HepG2 (cell line): Measurements from ENCODE around the gene TLE1. TPM values are rescaled to one million over a fixed set of nuclear protein-coding genes. Genes with fewer than 3 reads are reported as not detected.

ENCODE experiments used
- AGO1 ChIP-seq: fragments of 200-400 bp; formaldehyde crosslinking; IDR thresholded peaks from 2 replicates; pipeline ENCODE4 v1.6.1; 2017; ENCODE audit warnings: mild to moderate bottlenecking, low read depth, low read length, moderate library complexity; ENCODE audit not compliant: poor library complexity, severe bottlenecking
- HDAC1 ChIP-seq: sonication (generic); formaldehyde crosslinking; IDR thresholded peaks from 2 replicates; pipeline ENCODE4 v1.5.1; 2020; ENCODE audit warnings: mild to moderate bottlenecking, missing genetic modification reagents
- IKZF1 ChIP-seq: fragments of 450-650 bp; IDR thresholded peaks from 2 replicates; pipeline ENCODE4 v1.7.1; 2016
- KLF6 ChIP-seq: IDR thresholded peaks from 2 replicates; pipeline ENCODE4 v1.8.0; 2016; ENCODE audit warnings: missing biosample characterization, missing genetic modification reagents
- NFRKB ChIP-seq: fragments of 450-650 bp; IDR thresholded peaks from 2 replicates; pipeline ENCODE4 v1.6.1; 2017
- RARA ChIP-seq: IDR thresholded peaks from 2 replicates; pipeline ENCODE4 v1.6.1; 2016; ENCODE audit warnings: missing genetic modification reagents, missing compliant biosample characterization
- TCF7 ChIP-seq: sonication (generic); IDR thresholded peaks from 2 replicates; pipeline ENCODE4 v1.6.1; 2016; ENCODE audit warnings: antibody characterized with exemption, low read depth
- THAP11 ChIP-seq: IDR thresholded peaks from 2 replicates; pipeline ENCODE4 v1.6.1; 2016; ENCODE audit warnings: missing biosample characterization, missing genetic modification reagents
- ZMYM3 ChIP-seq: sonication (generic); formaldehyde crosslinking; IDR thresholded peaks from 2 replicates; pipeline ENCODE4 v1.5.1; 2020; ENCODE audit warnings: mild to moderate bottlenecking, missing genetic modification reagents
- ZNF124 ChIP-seq: sonication (generic); formaldehyde crosslinking; IDR thresholded peaks from 2 replicates; pipeline ENCODE4 v1.4.0; 2020; ENCODE audit warnings: missing genetic modification reagents
- ZNF251 ChIP-seq: sonication (generic); formaldehyde crosslinking; IDR thresholded peaks from 2 replicates; pipeline ENCODE4 v1.9.0; 2021; ENCODE audit warnings: mild to moderate bottlenecking, missing genetic modification reagents
- ZNF282 ChIP-seq: fragments of 450-650 bp; IDR thresholded peaks from 2 replicates; pipeline ENCODE4 v1.6.1; 2018; ENCODE audit not compliant: partially characterized antibody
- ZNF501 ChIP-seq: sonication (generic); formaldehyde crosslinking; IDR thresholded peaks from 2 replicates; pipeline ENCODE4 v1.5.1; 2020; ENCODE audit warnings: mild to moderate bottlenecking, moderate library complexity, missing genetic modification reagents
- ZNF724P ChIP-seq: sonication (generic); formaldehyde crosslinking; IDR thresholded peaks from 2 replicates; pipeline ENCODE4 v1.8.0; 2022; ENCODE audit warnings: missing genetic modification reagents, borderline replicate concordance
- ZSCAN12 ChIP-seq: sonication (generic); formaldehyde crosslinking; IDR thresholded peaks from 2 replicates; pipeline ENCODE4 v1.9.0; 2021; ENCODE audit warnings: mild to moderate bottlenecking, missing genetic modification reagents
- ZSCAN9 ChIP-seq: IDR thresholded peaks from 2 replicates; pipeline ENCODE4 v1.6.1; 2016; ENCODE audit warnings: borderline replicate concordance
- polyA plus RNA-seq, 8 experiments: library from polyadenylated mRNA; depleted of rRNA in 3 of 8; stranded (reverse) in 7 of 8; unstranded in 1 of 8; fragments of >200 nt; fragmentation: Illumina TruSeq in 4 of 8; extraction: Trizol in 4 of 8; gene quantifications; 2 replicates each; pipeline versions ENCODE4 v1.2.1 to v1.2.3, GENCODE V29; 2011 to 2016; ENCODE audit warnings: low read depth in 4 of 8, missing spikeins in 1 of 8, mixed read lengths in 1 of 8; ENCODE audit not compliant: insufficient read depth in 1 of 8
- total RNA-seq, 5 experiments: library from RNA; depleted of rRNA; stranded (reverse); fragments of >200 nt; fragmentation: Illumina TruSeq; extraction: Trizol; gene quantifications; 2 replicates each; pipeline ENCODE4 v1.2.3, GENCODE V29; 2016; ENCODE audit warnings: low read depth in 1 of 5
- TF ChIP-seq, protein P1 (sequence below): sonication (generic); formaldehyde crosslinking; IDR thresholded peaks from one replicate; pipeline ENCODE4 v1.5.1; 2020; ENCODE audit warnings: mild to moderate bottlenecking, missing genetic modification reagents; ENCODE audit errors: not compliant biosample characterization
- TF ChIP-seq, protein P2 (sequence below): IDR thresholded peaks from 2 replicates; pipeline ENCODE4 v1.6.1; 2016; ENCODE audit warnings: low read depth
- TF ChIP-seq, protein P3 (sequence below): sonication (generic); formaldehyde crosslinking; IDR thresholded peaks from 2 replicates; pipeline ENCODE4 v1.4.0; 2020; ENCODE audit warnings: missing genetic modification reagents, mild to moderate bottlenecking, borderline replicate concordance
- TF ChIP-seq, protein P4 (sequence below): IDR thresholded peaks from 2 replicates; pipeline ENCODE4 v1.6.1; 2012; ENCODE audit warnings: inconsistent platforms

The TLE1 gene
- total and polyA plus RNA-seq, 2 of the 13 experiments (the other 11 are each of a cell fraction or from before 2014, with no cell fraction given): 35.9 to 109 TPM

DNA sequence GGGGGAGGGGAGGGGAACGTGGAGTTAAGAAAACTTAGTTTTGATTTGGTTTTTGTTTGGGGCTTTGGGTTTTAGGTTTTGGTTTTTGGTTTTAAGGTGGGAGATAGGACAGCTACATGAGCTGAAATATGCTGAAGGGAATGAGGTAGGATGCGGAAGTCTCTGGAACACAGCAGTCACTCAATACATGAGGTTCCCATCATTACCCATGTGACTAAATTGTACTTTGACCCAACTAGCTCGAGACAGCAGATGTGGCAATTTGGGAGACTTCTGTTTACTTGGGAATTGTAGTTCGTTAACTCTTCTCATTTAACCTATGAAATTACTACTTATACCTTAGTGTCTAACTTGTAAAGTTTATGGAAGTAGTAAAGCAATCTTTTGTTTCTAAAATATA lies 124.2 kb downstream of the TLE1 start (continued):
- TF ChIP-seq RARA: 0 out of 2 replicates have a peak, but pooled peaks have one; percentile 16
- no peak for TF ChIP-seq KLF6 (CRISPR knock-in tag)
- TF ChIP-seq ZSCAN12: no peak
- TF ChIP-seq ZNF501 (CRISPR knock-in tag): no peak
- TF ChIP-seq ZSCAN9 (CRISPR knock-in tag): 0 out of 2 replicates have a peak, but pooled peaks have one; percentile 39
- TF ChIP-seq AGO1: no peak
- no peak for TF ChIP-seq NFRKB
- TF ChIP-seq, protein P1, sequence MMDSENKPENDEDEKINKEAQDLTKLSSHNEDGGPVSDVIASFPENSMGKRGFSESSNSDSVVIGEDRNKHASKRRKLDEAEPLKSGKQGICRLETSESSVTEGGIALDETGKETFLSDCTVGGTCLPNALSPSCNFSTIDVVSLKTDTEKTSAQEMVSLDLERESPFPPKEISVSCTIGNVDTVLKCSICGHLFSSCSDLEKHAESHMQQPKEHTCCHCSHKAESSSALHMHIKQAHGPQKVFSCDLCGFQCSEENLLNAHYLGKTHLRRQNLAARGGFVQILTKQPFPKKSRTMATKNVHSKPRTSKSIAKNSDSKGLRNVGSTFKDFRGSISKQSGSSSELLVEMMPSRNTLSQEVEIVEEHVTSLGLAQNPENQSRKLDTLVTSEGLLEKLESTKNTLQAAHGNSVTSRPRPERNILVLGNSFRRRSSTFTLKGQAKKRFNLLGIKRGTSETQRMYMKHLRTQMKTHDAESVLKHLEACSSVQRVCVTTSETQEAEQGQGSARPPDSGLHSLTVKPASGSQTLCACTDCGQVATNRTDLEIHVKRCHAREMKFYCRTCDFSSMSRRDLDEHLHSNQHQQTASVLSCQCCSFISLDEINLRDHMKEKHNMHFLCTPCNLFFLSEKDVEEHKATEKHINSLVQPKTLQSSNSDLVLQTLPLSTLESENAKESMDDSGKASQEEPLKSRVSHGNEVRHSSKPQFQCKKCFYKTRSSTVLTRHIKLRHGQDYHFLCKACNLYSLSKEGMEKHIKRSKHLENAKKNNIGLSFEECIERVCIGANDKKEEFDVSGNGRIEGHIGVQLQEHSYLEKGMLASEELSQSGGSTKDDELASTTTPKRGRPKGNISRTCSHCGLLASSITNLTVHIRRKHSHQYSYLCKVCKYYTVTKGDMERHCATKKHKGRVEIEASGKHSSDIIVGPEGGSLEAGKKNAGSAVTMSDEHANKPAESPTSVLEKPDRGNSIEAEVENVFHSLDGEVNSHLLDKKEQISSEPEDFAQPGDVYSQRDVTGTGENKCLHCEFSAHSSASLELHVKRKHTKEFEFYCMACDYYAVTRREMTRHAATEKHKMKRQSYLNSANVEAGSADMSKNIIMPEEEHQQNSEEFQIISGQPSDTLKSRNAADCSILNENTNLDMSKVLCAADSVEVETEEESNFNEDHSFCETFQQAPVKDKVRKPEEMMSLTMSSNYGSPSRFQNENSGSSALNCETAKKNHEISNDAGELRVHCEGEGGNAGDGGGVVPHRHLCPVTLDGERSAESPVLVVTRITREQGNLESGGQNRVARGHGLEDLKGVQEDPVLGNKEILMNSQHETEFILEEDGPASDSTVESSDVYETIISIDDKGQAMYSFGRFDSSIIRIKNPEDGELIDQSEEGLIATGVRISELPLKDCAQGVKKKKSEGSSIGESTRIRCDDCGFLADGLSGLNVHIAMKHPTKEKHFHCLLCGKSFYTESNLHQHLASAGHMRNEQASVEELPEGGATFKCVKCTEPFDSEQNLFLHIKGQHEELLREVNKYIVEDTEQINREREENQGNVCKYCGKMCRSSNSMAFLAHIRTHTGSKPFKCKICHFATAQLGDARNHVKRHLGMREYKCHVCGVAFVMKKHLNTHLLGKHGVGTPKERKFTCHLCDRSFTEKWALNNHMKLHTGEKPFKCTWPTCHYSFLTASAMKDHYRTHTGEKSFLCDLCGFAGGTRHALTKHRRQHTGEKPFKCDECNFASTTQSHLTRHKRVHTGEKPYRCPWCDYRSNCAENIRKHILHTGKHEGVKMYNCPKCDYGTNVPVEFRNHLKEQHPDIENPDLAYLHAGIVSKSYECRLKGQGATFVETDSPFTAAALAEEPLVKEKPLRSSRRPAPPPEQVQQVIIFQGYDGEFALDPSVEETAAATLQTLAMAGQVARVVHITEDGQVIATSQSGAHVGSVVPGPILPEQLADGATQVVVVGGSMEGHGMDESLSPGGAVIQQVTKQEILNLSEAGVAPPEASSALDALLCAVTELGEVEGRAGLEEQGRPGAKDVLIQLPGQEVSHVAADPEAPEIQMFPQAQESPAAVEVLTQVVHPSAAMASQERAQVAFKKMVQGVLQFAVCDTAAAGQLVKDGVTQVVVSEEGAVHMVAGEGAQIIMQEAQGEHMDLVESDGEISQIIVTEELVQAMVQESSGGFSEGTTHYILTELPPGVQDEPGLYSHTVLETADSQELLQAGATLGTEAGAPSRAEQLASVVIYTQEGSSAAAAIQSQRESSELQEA (CRISPR knock-in tag): no peak
- TF ChIP-seq, protein P2, sequence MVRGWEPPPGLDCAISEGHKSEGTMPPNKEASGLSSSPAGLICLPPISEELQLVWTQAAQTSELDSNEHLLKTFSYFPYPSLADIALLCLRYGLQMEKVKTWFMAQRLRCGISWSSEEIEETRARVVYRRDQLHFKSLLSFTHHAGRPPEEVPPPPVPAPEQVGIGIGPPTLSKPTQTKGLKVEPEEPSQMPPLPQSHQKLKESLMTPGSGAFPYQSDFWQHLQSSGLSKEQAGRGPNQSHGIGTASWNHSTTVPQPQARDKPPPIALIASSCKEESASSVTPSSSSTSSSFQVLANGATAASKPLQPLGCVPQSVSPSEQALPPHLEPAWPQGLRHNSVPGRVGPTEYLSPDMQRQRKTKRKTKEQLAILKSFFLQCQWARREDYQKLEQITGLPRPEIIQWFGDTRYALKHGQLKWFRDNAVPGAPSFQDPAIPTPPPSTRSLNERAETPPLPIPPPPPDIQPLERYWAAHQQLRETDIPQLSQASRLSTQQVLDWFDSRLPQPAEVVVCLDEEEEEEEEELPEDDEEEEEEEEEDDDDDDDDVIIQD: peak; percentile 73; the same call in 1 of the 2 replicates
- no peak for TF ChIP-seq ZNF124 (CRISPR knock-in tag)
- TF ChIP-seq THAP11 (CRISPR knock-in tag): peak; percentile 74
- no peak for TF ChIP-seq ZNF724P (CRISPR knock-in tag)
- TF ChIP-seq, protein P3, sequence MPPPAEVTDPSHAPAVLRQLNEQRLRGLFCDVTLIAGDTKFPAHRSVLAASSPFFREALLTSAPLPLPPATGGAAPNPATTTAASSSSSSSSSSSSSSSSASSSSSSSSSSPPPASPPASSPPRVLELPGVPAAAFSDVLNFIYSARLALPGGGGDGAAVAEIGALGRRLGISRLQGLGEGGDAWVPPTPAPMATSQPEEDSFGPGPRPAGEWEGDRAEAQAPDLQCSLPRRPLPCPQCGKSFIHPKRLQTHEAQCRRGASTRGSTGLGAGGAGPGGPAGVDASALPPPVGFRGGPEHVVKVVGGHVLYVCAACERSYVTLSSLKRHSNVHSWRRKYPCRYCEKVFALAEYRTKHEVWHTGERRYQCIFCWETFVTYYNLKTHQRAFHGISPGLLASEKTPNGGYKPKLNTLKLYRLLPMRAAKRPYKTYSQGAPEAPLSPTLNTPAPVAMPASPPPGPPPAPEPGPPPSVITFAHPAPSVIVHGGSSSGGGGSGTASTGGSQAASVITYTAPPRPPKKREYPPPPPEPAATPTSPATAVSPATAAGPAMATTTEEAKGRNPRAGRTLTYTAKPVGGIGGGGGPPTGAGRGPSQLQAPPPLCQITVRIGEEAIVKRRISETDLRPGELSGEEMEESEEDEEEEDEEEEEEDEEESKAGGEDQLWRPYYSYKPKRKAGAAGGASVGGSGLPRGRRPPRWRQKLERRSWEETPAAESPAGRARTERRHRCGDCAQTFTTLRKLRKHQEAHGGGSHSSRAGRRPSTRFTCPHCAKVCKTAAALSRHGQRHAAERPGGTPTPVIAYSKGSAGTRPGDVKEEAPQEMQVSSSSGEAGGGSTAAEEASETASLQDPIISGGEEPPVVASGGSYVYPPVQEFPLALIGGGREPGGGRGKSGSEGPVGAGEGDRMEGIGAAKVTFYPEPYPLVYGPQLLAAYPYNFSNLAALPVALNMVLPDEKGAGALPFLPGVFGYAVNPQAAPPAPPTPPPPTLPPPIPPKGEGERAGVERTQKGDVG (CRISPR knock-in tag): no peak
- TF ChIP-seq IKZF1: no peak
- TF ChIP-seq ZNF282: no peak
- TF ChIP-seq ZMYM3 (CRISPR knock-in tag): no peak
- TF ChIP-seq, protein P4, sequence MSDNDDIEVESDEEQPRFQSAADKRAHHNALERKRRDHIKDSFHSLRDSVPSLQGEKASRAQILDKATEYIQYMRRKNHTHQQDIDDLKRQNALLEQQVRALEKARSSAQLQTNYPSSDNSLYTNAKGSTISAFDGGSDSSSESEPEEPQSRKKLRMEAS: peak; percentile 61; the same call in 1 of the 2 replicates
- TF ChIP-seq TCF7: no peak
- TF ChIP-seq ZNF251 (CRISPR knock-in tag): no peak
- no peak for TF ChIP-seq HDAC1
